ENCODE data around the gene SMURF1.

GRCh38 chr7:99112979-99113378 is 30.9 kb downstream of the SMURF1 start:
- TF ChIP-seq POLR2A (IDR thresholded peaks at IDR 0.05) (no peak), CTCF (IDR thresholded peaks at IDR 0.05) (no peak)
